ENCODE results near the gene ETHE1. TPM values are rescaled to one million over a fixed set of nuclear protein-coding genes. Genes with fewer than 3 reads are reported as not detected.

Gene ETHE1
- total RNA-seq, 2 donors from 2014 or later: 71.1 to 74.0 TPM

DNA sequence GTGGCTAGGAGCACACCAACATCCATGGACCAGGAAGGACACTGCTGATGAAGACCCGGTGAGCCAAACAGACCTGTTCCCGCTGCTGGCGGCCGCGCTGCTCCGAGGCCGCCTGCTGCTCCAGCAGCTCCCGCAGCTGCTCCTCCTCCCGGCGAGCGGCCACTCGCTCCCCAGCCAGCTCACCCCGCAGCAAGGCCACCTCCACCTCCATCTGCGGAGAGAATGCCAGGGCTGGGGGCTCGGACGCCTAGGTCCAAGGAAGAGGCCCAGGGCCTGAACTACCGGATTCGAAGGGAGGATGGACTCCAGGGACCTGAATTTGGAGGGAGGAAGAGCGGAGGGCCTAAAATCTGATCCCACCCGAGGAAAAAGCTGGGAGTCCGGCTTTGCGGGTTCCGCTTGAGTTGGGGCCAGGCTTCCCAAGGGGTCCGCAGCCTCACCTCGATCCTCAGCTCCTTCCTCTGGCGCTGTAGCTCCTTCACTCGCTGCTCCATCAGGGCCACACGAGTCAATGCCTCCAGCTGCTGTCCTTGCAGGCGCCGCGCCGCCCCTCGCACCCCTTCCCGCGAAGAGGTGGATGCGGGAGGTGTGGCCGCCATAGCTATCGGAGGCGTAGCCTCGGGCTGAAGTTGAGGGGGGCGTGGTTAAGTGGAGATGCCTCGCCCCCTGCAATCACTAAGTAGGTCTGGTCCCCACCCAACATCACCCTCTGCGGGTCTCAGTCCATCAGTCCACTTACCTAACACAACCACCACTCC, 25.2 kb downstream of the ETHE1 start:
- peaks cover 25% of the 10 kb centered on the region for H3K4me1 Mint-ChIP-seq
- H3K27ac Mint-ChIP-seq: no peak overlapping the region
- H3K27me3 Mint-ChIP-seq: no peaks in the 10 kb centered on the region
- H3K36me3 Mint-ChIP-seq (ENCODE audit: low read depth): peaks cover 48% of the 10 kb centered on the region
- no peak for ATAC-seq (replicated peaks)
- no peak overlapping the region for H3K4me3 Mint-ChIP-seq
- H3K9me3 Mint-ChIP-seq: no peaks in the 10 kb centered on the region

DNA sequence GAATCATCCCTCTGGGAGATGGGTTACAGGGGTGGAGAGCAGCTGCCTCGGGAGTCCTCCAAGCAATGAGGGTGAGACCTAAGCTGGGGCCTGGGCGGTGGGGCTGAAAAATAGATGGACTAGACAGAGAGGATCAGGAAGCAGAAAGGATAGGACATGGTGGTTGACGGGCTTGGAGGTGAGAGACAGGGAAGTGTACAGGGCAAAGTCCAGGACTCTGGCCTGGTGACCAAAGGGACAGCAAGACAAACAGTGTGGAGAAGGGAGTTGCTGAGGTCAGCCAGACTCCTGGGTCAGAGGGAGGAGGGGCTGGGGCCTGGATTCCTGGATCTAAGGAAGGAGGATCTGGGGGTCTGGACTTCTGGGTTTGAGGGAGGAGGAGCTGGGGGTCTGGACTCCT, 28.0 kb downstream of the ETHE1 start:
- ATAC-seq (replicated peaks): no peak
- H3K27ac Mint-ChIP-seq: peak overlapping the region; percentile 18

DNA sequence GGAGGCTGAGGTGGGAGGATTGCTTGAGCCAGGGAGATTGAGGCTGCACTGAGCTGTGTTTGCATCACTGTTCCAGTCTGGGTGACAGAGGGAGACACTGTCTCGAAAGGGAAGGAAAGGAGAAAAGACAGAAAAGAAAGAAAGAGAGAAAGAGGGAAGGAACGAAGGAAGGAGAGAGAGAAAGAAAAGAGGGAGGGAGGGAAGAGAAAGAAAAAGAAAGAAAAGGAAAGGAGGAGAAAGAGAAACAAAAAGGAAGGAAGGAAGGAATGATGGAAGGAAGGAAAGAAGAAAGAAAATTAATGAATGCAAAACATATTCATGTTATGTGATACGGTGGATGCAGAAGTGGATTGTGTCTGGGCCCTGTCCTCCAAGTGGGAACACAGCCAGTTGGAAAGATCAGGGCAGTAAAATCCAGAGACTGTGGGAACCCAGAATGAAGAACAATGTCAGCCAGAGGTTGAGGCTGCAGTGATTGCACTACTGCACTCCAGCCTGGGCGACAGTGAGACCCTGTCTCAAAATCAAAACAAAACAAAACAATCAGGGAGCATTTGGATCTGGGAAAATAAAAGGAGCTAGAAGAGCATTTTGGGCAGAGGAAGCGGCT, 28.7 kb downstream of the ETHE1 start:
- Mint-ChIP-seq H3K36me3 (ENCODE audit: low read depth) (peaks cover 61% of the 10 kb centered on the region), H3K9me3 (no peaks in the 10 kb centered on the region), H3K4me3 (no peak overlapping the region), H3K4me1 (peaks cover 17% of the 10 kb centered on the region), H3K27ac (peak overlapping the region; percentile 18), H3K27me3 (no peaks in the 10 kb centered on the region)
- ATAC-seq (replicated peaks): no peak

More for the DNA sequence above, 28.0 kb downstream of the ETHE1 start:
- Mint-ChIP-seq H3K4me3 (no peak overlapping the region), H3K27me3 (no peaks in the 10 kb centered on the region), H3K36me3 (ENCODE audit: low read depth) (peaks cover 66% of the 10 kb centered on the region), H3K9me3 (no peaks in the 10 kb centered on the region), H3K4me1 (peaks cover 21% of the 10 kb centered on the region)

- no peak for ATAC-seq (replicated peaks)
- Mint-ChIP-seq H3K36me3 (ENCODE audit: low read depth) (peaks cover 48% of the 10 kb centered on the region), H3K4me1 (peaks cover 9% of the 10 kb centered on the region), H3K27me3 (no peaks in the 10 kb centered on the region), H3K4me3 (no peak overlapping the region), H3K27ac (no peak overlapping the region), H3K9me3 (no peaks in the 10 kb centered on the region)
Measured at GRCh38 chr19:43496960-43497359, 30.0 kb downstream of the ETHE1 start.

DNA sequence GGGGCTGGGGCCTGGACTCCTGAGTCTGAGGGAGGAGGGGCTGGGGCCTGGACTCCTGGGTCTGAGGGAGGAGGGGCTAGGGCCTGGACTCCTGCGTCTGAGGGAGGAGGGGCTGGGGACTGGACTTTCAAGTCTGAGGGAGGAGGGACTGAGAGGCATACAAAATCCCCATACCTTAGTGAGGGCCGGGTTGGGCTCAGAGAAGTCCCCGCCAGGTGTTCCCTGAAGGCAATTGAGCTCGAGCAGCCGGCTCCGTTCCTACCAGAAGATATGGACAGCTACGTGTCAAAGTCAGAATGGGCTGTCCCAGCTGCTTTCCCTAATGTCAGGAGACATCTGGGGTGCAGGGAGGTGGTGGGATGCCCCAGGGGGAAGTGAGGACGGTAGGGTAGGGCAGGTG, 31.9 kb downstream of the ETHE1 start:
- Mint-ChIP-seq H3K36me3 (ENCODE audit: low read depth) (peaks cover 41% of the 10 kb centered on the region), H3K4me3 (no peak overlapping the region), H3K9me3 (no peaks in the 10 kb centered on the region), H3K4me1 (peaks cover 11% of the 10 kb centered on the region), H3K27me3 (no peaks in the 10 kb centered on the region), H3K27ac (no peak overlapping the region)
- ATAC-seq (replicated peaks): no peak

GRCh38 chr19:43490759-43491158, 36.2 kb downstream of the ETHE1 start:
- Mint-ChIP-seq H3K36me3 (ENCODE audit: low read depth) (peaks cover 17% of the 10 kb centered on the region), H3K4me3 (no peak overlapping the region), H3K9me3 (no peaks in the 10 kb centered on the region), H3K27me3 (no peaks in the 10 kb centered on the region), H3K27ac (no peak overlapping the region), H3K4me1 (peaks cover 5% of the 10 kb centered on the region)
- no peak for ATAC-seq (replicated peaks)

GRCh38 chr19:43489979-43490599, 36.9 kb downstream of the ETHE1 start:
- no peaks in the 10 kb centered on the region for H3K9me3 Mint-ChIP-seq
- peak overlapping the region; percentile 20 for H3K27ac Mint-ChIP-seq

GRCh38 chr19:43489310-43489709, 37.7 kb downstream of the ETHE1 start:
- peaks cover 2% of the 10 kb centered on the region for H3K36me3 Mint-ChIP-seq (ENCODE audit: low read depth)
- no peak for ATAC-seq (replicated peaks)
- no peaks in the 10 kb centered on the region for H3K27me3 Mint-ChIP-seq
- H3K9me3 Mint-ChIP-seq: no peaks in the 10 kb centered on the region
- H3K27ac Mint-ChIP-seq: peak overlapping the region; percentile 20
- no peak overlapping the region for H3K4me3 Mint-ChIP-seq
- H3K4me1 Mint-ChIP-seq: peaks cover 5% of the 10 kb centered on the region

More at GRCh38 chr19:43489979-43490599, 36.9 kb downstream of the ETHE1 start:
- ATAC-seq (replicated peaks): no peak
- peaks cover 10% of the 10 kb centered on the region for H3K36me3 Mint-ChIP-seq (ENCODE audit: low read depth)
- H3K27me3 Mint-ChIP-seq: no peaks in the 10 kb centered on the region
- H3K4me1 Mint-ChIP-seq: peaks cover 5% of the 10 kb centered on the region
- no peak overlapping the region for H3K4me3 Mint-ChIP-seq

DNA sequence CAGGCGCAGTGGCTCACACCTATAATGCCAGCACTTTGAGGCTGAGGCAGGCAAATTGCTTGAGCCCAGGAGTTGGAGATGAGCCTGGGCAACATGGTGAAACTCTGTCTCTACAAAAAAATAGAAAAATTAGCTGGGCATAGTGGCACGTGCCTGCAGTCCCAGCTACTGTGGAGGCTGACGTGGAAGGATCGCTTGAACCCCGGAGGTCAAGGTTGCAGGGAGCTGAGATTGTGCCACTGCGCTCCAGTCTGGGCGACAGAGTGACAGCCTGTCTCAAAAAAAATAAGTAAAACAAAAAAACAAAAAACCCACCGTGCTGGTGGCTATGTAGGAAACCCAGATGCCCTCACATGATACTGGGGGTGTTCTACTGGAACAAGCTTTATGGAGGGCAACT, 38.8 kb downstream of the ETHE1 start:
- Mint-ChIP-seq H3K36me3 (ENCODE audit: low read depth) (no peaks in the 10 kb centered on the region), H3K9me3 (no peaks in the 10 kb centered on the region), H3K4me1 (peaks cover 5% of the 10 kb centered on the region), H3K4me3 (no peak overlapping the region), H3K27ac (no peak overlapping the region), H3K27me3 (no peaks in the 10 kb centered on the region)
- no peak for ATAC-seq (replicated peaks)

DNA sequence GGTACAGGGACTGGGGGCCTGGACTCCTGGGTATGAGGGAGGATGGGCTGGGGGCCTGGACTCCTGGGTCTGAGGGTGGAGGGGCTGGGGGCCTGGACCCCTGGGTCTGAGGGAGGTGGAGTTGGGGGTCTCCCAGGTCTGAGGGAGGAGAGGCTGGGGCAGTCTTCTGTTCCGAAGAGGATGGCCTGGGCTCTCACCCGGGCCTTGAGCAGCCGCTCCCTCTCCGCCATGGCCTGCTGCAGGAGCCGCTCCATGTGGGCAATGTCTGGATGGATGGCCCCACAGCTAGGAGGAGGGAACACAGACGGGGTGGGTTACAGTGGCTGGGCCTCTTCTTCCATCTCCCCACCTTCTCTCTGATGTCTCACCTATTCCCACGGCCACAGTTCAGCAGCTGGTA, 40.6 kb downstream of the ETHE1 start:
- no peaks in the 10 kb centered on the region for H3K36me3 Mint-ChIP-seq (ENCODE audit: low read depth)
- H3K9me3 Mint-ChIP-seq: no peaks in the 10 kb centered on the region
- no peak for ATAC-seq (replicated peaks)
- no peaks in the 10 kb centered on the region for H3K27me3 Mint-ChIP-seq
- H3K4me3 Mint-ChIP-seq: no peak overlapping the region
- H3K27ac Mint-ChIP-seq: no peak overlapping the region
- peaks cover 5% of the 10 kb centered on the region for H3K4me1 Mint-ChIP-seq

DNA sequence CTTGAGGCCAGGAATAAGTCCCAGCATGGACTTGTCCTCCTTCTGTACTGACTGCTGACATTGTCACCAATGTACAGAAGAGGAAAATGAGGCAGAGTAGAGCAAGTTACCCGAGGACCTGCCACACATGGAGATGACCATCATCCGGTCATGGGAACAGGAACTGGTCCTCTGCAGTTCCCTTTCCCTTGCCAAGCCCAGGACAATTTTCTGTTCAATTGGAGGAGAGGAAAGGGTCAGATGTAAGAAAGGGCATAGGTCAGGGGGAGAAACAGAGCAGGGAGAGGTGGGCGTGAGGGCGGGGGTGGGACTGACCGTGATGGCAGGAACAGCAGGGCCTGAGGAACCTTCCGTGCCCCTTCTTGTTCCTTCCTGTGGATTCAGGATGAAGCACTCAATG, 41.0 kb downstream of the ETHE1 start:
- no peak for ATAC-seq (replicated peaks)
- Mint-ChIP-seq H3K36me3 (ENCODE audit: low read depth) (no peaks in the 10 kb centered on the region), H3K4me3 (no peak overlapping the region)

GRCh38 chr19:43483281-43483680, 43.7 kb downstream of the ETHE1 start:
- no peaks in the 10 kb centered on the region for H3K9me3 Mint-ChIP-seq
- H3K4me1 Mint-ChIP-seq: no peaks in the 10 kb centered on the region
- no peaks in the 10 kb centered on the region for H3K27me3 Mint-ChIP-seq
- H3K4me3 Mint-ChIP-seq: no peak overlapping the region
- H3K27ac Mint-ChIP-seq: no peak overlapping the region
- no peak for ATAC-seq (replicated peaks)
- H3K36me3 Mint-ChIP-seq (ENCODE audit: low read depth): peaks cover 5% of the 10 kb centered on the region

More for the DNA sequence above, 41.0 kb downstream of the ETHE1 start:
- Mint-ChIP-seq H3K4me1 (peaks cover 5% of the 10 kb centered on the region), H3K27ac (no peak overlapping the region), H3K9me3 (no peaks in the 10 kb centered on the region), H3K27me3 (no peaks in the 10 kb centered on the region)

DNA sequence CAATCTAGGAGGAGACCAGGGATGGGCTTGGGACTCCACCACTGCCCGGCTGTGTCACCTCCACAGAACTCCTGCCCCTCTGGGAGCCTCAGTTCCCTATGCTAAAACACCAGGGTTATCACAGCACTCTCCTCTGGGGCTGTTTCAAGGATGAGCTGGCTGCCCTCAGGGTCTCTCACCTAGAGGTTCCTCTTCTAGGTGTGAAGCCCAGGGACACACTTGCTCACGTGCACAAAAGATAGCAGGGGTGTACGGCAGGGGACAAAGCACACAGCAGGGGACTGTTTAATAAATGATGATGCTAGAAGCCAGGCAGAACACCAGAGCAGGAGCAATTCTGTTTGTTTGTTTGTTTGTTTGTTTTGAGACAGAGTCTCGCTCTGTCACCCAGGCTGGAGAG, 44.8 kb downstream of the ETHE1 start:
- Mint-ChIP-seq H3K4me1 (no peaks in the 10 kb centered on the region), H3K36me3 (ENCODE audit: low read depth) (peaks cover 12% of the 10 kb centered on the region), H3K27me3 (no peaks in the 10 kb centered on the region), H3K27ac (no peak overlapping the region), H3K4me3 (no peak overlapping the region), H3K9me3 (no peaks in the 10 kb centered on the region)
- ATAC-seq (replicated peaks): no peak

DNA sequence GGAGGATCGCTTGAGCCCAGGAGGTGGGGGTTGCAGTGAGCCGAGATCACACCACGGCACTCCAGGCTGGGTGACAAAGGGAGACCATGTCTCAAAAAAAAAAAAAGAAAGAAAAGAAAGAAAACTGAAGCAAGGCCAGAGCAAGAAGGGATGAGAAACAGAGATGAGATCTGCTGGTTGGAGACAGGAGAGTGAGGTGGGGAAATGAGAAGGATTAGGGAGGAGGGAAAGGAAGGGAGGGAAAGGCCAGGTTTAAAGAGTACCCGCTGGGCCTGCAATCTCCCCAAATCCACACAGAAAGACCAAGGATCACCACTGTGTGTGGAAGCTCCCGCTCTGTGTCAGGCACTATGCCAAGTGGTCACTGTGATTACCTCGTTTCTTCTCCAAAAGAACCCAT, 45.3 kb downstream of the ETHE1 start:
- H3K4me1 Mint-ChIP-seq: no peaks in the 10 kb centered on the region
- H3K27me3 Mint-ChIP-seq: no peaks in the 10 kb centered on the region
- H3K9me3 Mint-ChIP-seq: no peaks in the 10 kb centered on the region
- no peak for ATAC-seq (replicated peaks)
- no peak overlapping the region for H3K4me3 Mint-ChIP-seq
- H3K27ac Mint-ChIP-seq: no peak overlapping the region
- peaks cover 12% of the 10 kb centered on the region for H3K36me3 Mint-ChIP-seq (ENCODE audit: low read depth)

DNA sequence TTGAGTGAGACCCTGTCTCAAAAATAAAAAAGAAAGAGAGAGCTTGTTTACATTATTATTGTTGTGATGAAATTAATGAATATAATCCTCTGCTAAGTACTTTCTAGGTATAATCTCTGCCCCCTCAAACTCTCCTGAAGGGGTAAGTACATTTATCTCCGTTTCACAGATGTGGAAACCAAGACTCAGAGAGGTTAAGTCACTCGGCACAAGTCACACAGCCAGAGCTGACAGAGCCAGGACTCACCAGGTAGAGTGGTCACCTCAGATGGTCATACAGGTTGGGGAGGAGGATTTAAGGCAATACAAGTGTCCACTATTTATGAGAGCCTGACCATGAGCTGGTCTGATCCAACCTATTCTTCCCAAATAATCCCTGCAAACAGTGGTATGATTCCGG, 46.4 kb downstream of the ETHE1 start:
- peaks cover 13% of the 10 kb centered on the region for H3K36me3 Mint-ChIP-seq (ENCODE audit: low read depth)
- no peaks in the 10 kb centered on the region for H3K27me3 Mint-ChIP-seq
- H3K27ac Mint-ChIP-seq: no peak overlapping the region
- H3K4me1 Mint-ChIP-seq: peaks cover 2% of the 10 kb centered on the region
- no peak for ATAC-seq (replicated peaks)
- peaks cover under 1% of the 10 kb centered on the region for H3K9me3 Mint-ChIP-seq
- H3K4me3 Mint-ChIP-seq: no peak overlapping the region

All from activated T-helper 17 cell treated with anti-CD3 and anti-CD28 coated beads, Interleukin-2, amount 50 U/mL, for 72 hours (primary cell).